Endothelial cell of umbilical vein (primary cell): ENCODE measurements around the gene PLBD1. TPM values are rescaled to one million over a fixed set of nuclear protein-coding genes. Genes with fewer than 3 reads are reported as not detected.

Source experiments
- BruUV-seq: library from RNA; stranded (reverse); fragments of 400-500 nt; replicated peaks from 2 replicates; lab custom pipeline; 2021; lab: Mats Ljungman, UMichigan
- CTCF ChIA-PET: fragments of 300-600, 350-600 bp; sonication (Branson Sonifier 250); formaldehyde crosslinking; loops from one replicate; lab custom pipeline; 2021; ENCODE audit warnings: antibody characterized with exemption, inconsistent platforms; lab: Charles Lee
- POLR2A ChIA-PET: fragments of 300-600, 350-600 bp; sonication (Branson Sonifier 250); formaldehyde crosslinking; loops from one replicate; lab custom pipeline; 2021; ENCODE audit warnings: antibody characterized with exemption, inconsistent platforms; lab: Charles Lee
- DNase-seq: peaks from one replicate; pipeline ENCODE4 v3.0.0-alpha.2; 2011; ENCODE audit warnings: low read depth, low spot score
- FAIRE-seq: peaks from 2 replicates; lab custom pipeline; 2011; peaks lifted over from hg19 to GRCh38; lab: Jason Lieb, UNC
- H2AFZ ChIP-seq: 2 replicates; pipeline ENCODE4 v1.6.0; 2012; ENCODE audit warnings: low read depth, low read length, control low read depth, inconsistent platforms
- H3K27ac ChIP-seq: 2 replicates; pipeline ENCODE4 v1.5.1; 2011; ENCODE audit warnings: low read depth, mild to moderate bottlenecking, control low read depth, low read length, moderate library complexity; ENCODE audit not compliant: insufficient read depth
- H3K27me3 ChIP-seq, 2 experiments: 2 replicates each; pipeline versions ENCODE4 v1.6.0 to v1.6.1; 2011; ENCODE audit warnings: low read length in 2 of 2, mixed read lengths in 1 of 2; ENCODE audit not compliant: control insufficient read depth in 2 of 2, insufficient read depth in 2 of 2
- H3K36me3 ChIP-seq, 2 experiments: 2 replicates in 1 of 2; 3 replicates in 1 of 2; pipeline ENCODE4 v1.5.1; 2011; ENCODE audit warnings: low read length in 2 of 2, mild to moderate bottlenecking in 1 of 2, moderate library complexity in 1 of 2; ENCODE audit not compliant: control insufficient read depth in 2 of 2, insufficient read depth in 2 of 2; ENCODE audit errors: extremely low read depth in 1 of 2
- H3K4me1 ChIP-seq: 3 replicates; pipeline ENCODE4 v1.5.1; 2011; ENCODE audit warnings: mild to moderate bottlenecking, low read length; ENCODE audit not compliant: control insufficient read depth, insufficient read depth; ENCODE audit errors: extremely low read depth
- H3K4me2 ChIP-seq: 2 replicates; pipeline ENCODE4 v1.6.1; 2011; ENCODE audit warnings: low read length, control low read depth, mixed read lengths; ENCODE audit not compliant: insufficient read depth
- H3K4me3 ChIP-seq, 3 experiments: fragments of 200-600 bp in 1 of 3; sonication (generic), shearing (Covaris generic) in 1 of 3; replicated peaks in 1 of 3; 2 replicates each; pipeline ENCODE4 v1.5.1; 2011 to 2016; ENCODE audit warnings: control low read depth in 3 of 3, low read length in 3 of 3, mild to moderate bottlenecking in 2 of 3, inconsistent platforms in 1 of 3, low read depth in 1 of 3, moderate library complexity in 1 of 3; ENCODE audit not compliant: insufficient read depth in 1 of 3
- H3K79me2 ChIP-seq: 2 replicates; pipeline ENCODE4 v1.6.0; 2012; ENCODE audit warnings: low read length, inconsistent platforms; ENCODE audit not compliant: control insufficient read depth, insufficient read depth
- H3K9ac ChIP-seq: replicated peaks from 2 replicates; pipeline ENCODE3; 2011; ENCODE audit warnings: low read length, control low read depth; ENCODE audit not compliant: insufficient read depth; ENCODE audit errors: extremely low read depth
- H3K9me1 ChIP-seq: replicated peaks from 3 replicates; pipeline ENCODE4 v1.6.0; 2011; ENCODE audit warnings: mild to moderate bottlenecking, low read length; ENCODE audit not compliant: control insufficient read depth, insufficient read depth; ENCODE audit errors: extremely low read depth
- H3K9me3 ChIP-seq: replicated peaks from 2 replicates; pipeline ENCODE4 v1.5.1; 2012; ENCODE audit warnings: low read length, inconsistent platforms; ENCODE audit not compliant: control insufficient read depth, insufficient read depth
- H4K20me1 ChIP-seq: replicated peaks from 2 replicates; pipeline ENCODE3; 2011; ENCODE audit warnings: mild to moderate bottlenecking, low read length; ENCODE audit not compliant: control insufficient read depth, insufficient read depth; ENCODE audit errors: extremely low read depth
- CTCF ChIP-seq, 2 donors: IDR thresholded peaks; 1 replicate in 1 of 2; 2 replicates in 1 of 2; pipeline ENCODE4 v1.5.1; 2011; ENCODE audit warnings: low read length in 2 of 2, mild to moderate bottlenecking in 2 of 2, moderate library complexity in 2 of 2, control low read depth in 1 of 2, inconsistent platforms in 1 of 2, low read depth in 1 of 2; ENCODE audit not compliant: insufficient read depth in 1 of 2; ENCODE audit errors: extremely low read depth in 1 of 2
- EZH2 ChIP-seq: IDR thresholded peaks from 2 replicates; pipeline ENCODE4 v1.6.1; 2012; ENCODE audit warnings: borderline replicate concordance, low read depth, mild to moderate bottlenecking, moderate library complexity, low read length, inconsistent platforms; ENCODE audit not compliant: severe bottlenecking
- FOS ChIP-seq: IDR thresholded peaks from 2 replicates; pipeline ENCODE4 v1.6.1; 2011; ENCODE audit warnings: mild to moderate bottlenecking, low read length, moderate library complexity, borderline replicate concordance; ENCODE audit not compliant: insufficient read depth
- GATA2 ChIP-seq: IDR thresholded peaks from 2 replicates; pipeline ENCODE4 v1.7.0; 2011; ENCODE audit warnings: low read depth, mild to moderate bottlenecking, moderate library complexity, mixed read lengths, low read length; ENCODE audit not compliant: insufficient read length, insufficient read depth
- JUN ChIP-seq: IDR thresholded peaks from 2 replicates; pipeline ENCODE4 v1.6.1; 2011; ENCODE audit warnings: borderline replicate concordance, low read depth; ENCODE audit not compliant: insufficient read length, insufficient read depth
- MAX ChIP-seq: IDR thresholded peaks from 2 replicates; pipeline ENCODE4 v1.6.1; 2011; ENCODE audit not compliant: insufficient read depth, insufficient read length
- MYC ChIP-seq: IDR thresholded peaks from one replicate; pipeline ENCODE4 v1.6.1; 2011; ENCODE audit warnings: mild to moderate bottlenecking, low read depth, low read length
- POLR2A ChIP-seq: IDR thresholded peaks from 2 replicates; pipeline ENCODE4 v1.6.1; 2012; ENCODE audit warnings: low read depth, mild to moderate bottlenecking, control low read depth, low read length
- POLR2AphosphoS5 ChIP-seq: IDR thresholded peaks from 2 replicates; pipeline ENCODE4 v1.6.1; 2012; ENCODE audit warnings: low read depth, mild to moderate bottlenecking, control low read depth, low read length, moderate library complexity; ENCODE audit not compliant: insufficient read depth
- dilution Hi-C: fragments of 300-500 bp; cut with MboI; formaldehyde crosslinking; loops from one replicate; pipeline ENCODE4 v1.15.0; 2019; ENCODE audit warnings: low sequenced_read_pairs; ENCODE audit not compliant: extremely low pct_ligation_motif_present
- intact Hi-C: fragments of 100-400 bp; cut with micrococcal nuclease; formaldehyde crosslinking; loops from one replicate; pipeline ENCODE4 v1.10.0; 2022
- polyA plus RNA-seq, 4 experiments: library from polyadenylated mRNA; depleted of rRNA in 3 of 4; stranded (reverse) in 3 of 4; unstranded in 1 of 4; fragments of >200 nt; gene quantifications; 2 replicates each; pipeline versions ENCODE4 v1.2.1 to v1.2.3, GENCODE V29; 2011 to 2012; ENCODE audit warnings: missing spikeins in 1 of 4
- total RNA-seq: library from RNA; stranded (reverse); gene quantifications from 2 replicates; pipeline ENCODE4 v1.2.3, GENCODE V29; 2021

Gene PLBD1
- total and polyA plus RNA-seq, 2 donors (not counting 3 experiments of a cell fraction or from before 2014, with no cell fraction given): 0.04 TPM; not detected in 1

- POLR2A ChIA-PET: no interaction called here
- H3K4me2 ChIP-seq: no peak overlapping the region
- no peaks in the 10 kb centered on the region for H3K36me3 ChIP-seq
- H3K9me1 ChIP-seq: no peaks in the 10 kb centered on the region
- DNase-seq (no peak), FAIRE-seq (no peak)
- H2AFZ ChIP-seq: no peak overlapping the region
- H4K20me1 ChIP-seq: no peaks in the 10 kb centered on the region
- dilution Hi-C loops (no loop called here), intact Hi-C loops (no loop called here)
- no peaks in the 10 kb centered on the region for H3K4me1 ChIP-seq
- no peaks in the 10 kb centered on the region for H3K79me2 ChIP-seq
- H3K27ac ChIP-seq: no peak overlapping the region
- CTCF ChIA-PET: no interaction called here
- no peaks in the 10 kb centered on the region for H3K9me3 ChIP-seq
- H3K27me3 ChIP-seq: no peaks in the 10 kb centered on the region
- no peak for TF ChIP-seq MAX
- no peak for TF ChIP-seq POLR2AphosphoS5
- TF ChIP-seq JUN: no peak
- no peak for TF ChIP-seq EZH2
- no peak for TF ChIP-seq MYC
- H3K4me3 ChIP-seq: no peak overlapping the region
- no peak overlapping the region for H3K9ac ChIP-seq
- BruUV-seq: no TSS peak
These were observed 20.9 kb upstream of the PLBD1 start for GRCh38 chr12:14588571-14588970.

DNA sequence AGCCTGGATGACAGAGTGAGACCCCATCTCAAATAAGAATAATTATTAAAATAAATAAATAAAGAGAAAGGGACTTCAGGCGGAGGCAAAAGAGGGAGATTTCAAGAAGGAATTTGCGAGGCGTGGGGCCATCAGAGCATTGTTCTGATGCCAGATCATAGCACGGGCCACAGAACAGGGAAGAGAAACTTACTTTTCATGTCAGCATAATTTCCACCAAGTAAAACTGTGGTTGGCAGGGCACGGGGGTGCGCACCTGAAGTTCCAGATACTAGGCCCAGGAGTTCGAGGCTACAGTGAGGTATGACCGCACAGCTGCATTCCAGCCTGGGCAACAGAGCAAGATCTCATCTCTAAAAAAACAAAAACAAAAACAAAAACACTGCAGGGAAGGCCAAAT, 11.0 kb upstream of the PLBD1 start:
- ChIA-PET POLR2A (no interaction called here), CTCF (no interaction called here)
- H3K36me3 ChIP-seq: no peaks in the 10 kb centered on the region
- TF ChIP-seq JUN (no peak), FOS (no peak), POLR2A (no peak), POLR2AphosphoS5 (no peak), EZH2 (no peak), CTCF (IDR thresholded peaks at IDR 0.05; ENCODE audit: extremely low read depth in 1 of 2, insufficient read depth in 1 of 2, low read depth in 1 of 2, low read length in 2 of 2) (no peak), GATA2 (no peak), MYC (no peak), MAX (no peak)
- no peaks in the 10 kb centered on the region for H3K9me1 ChIP-seq
- intact Hi-C loops (no loop called here), dilution Hi-C loops (no loop called here)
- H3K9me3 ChIP-seq: no peaks in the 10 kb centered on the region
- no peak overlapping the region for H2AFZ ChIP-seq
- H3K27ac ChIP-seq: no peak overlapping the region
- H3K4me1 ChIP-seq: no peaks in the 10 kb centered on the region
- no peak overlapping the region for H3K9ac ChIP-seq
- BruUV-seq: no TSS peak
- H3K79me2 ChIP-seq: no peaks in the 10 kb centered on the region
- H3K4me2 ChIP-seq: no peak overlapping the region
- no peak for DNase-seq
- no peaks in the 10 kb centered on the region for H3K27me3 ChIP-seq
- H3K4me3 ChIP-seq: no peak overlapping the region
- no peak for FAIRE-seq
- H4K20me1 ChIP-seq: no peaks in the 10 kb centered on the region
